IMR-90 (cell line): ENCODE data around the gene NT5C3B. TPM values are rescaled to one million over a fixed set of nuclear protein-coding genes. Genes with fewer than 3 reads are reported as not detected.

Source experiments
- ATAC-seq: fragments of 200-7000 bp; cut with Tn5 transposase; 2 replicates; pipeline ENCODE4 v1.9.1; 2020; ENCODE audit warnings: low read depth, mild to moderate bottlenecking, moderate library complexity
- BruUV-seq: library from RNA; stranded (reverse); fragments of 400-500 nt; replicated peaks from 2 replicates; lab custom pipeline; 2021; lab: Mats Ljungman, UMichigan
- CTCF ChIA-PET: fragments of 300-600 bp; formaldehyde crosslinking; extraction: SDS; loops from one replicate; lab custom pipeline; 2021; ENCODE audit warnings: antibody characterized with exemption; lab: Yijun Ruan, JAX
- POLR2A ChIA-PET: fragments of 300-600 bp; sonication (Branson Sonifier 250); formaldehyde crosslinking; loops from one replicate; lab custom pipeline; 2022; ENCODE audit warnings: antibody characterized with exemption; ENCODE audit not compliant: unreplicated experiment; lab: Charles Lee
- DNase-seq: peaks from one replicate; pipeline ENCODE4 v3.0.0; 2013
- H2AFZ ChIP-seq: replicated peaks from 2 replicates; pipeline ENCODE3; 2013; ENCODE audit warnings: low read length, mild to moderate bottlenecking; ENCODE audit not compliant: poor library complexity
- H2AK5ac ChIP-seq: 2 replicates; pipeline ENCODE4 v1.6.1; 2013; ENCODE audit warnings: low read depth, low read length, inconsistent platforms
- H2AK9ac ChIP-seq: replicated peaks from 2 replicates; pipeline ENCODE3; 2013; ENCODE audit warnings: mild to moderate bottlenecking, low read depth, low read length, moderate library complexity; ENCODE audit not compliant: poor library complexity
- H2BK120ac ChIP-seq: 2 replicates; pipeline ENCODE4 v1.6.1; 2013; ENCODE audit warnings: low read depth, low read length, inconsistent platforms
- H2BK15ac ChIP-seq: 3 replicates; pipeline ENCODE4 v1.6.1; 2013; ENCODE audit warnings: low read depth, low read length, inconsistent platforms
- H2BK20ac ChIP-seq: 2 replicates; pipeline ENCODE4 v1.6.1; 2013; ENCODE audit warnings: low read depth, mild to moderate bottlenecking, inconsistent platforms, low read length, moderate library complexity
- H2BK5ac ChIP-seq: 2 replicates; pipeline ENCODE4 v1.6.1; 2013; ENCODE audit warnings: mild to moderate bottlenecking, low read depth, low read length, inconsistent platforms; ENCODE audit not compliant: poor library complexity, severe bottlenecking
- H3K14ac ChIP-seq: replicated peaks from 2 replicates; pipeline ENCODE4 v1.6.1; 2013; ENCODE audit warnings: low read depth, low read length, inconsistent platforms
- H3K18ac ChIP-seq: 2 replicates; pipeline ENCODE4 v1.6.1; 2013; ENCODE audit warnings: low read depth, low read length, control low read depth
- H3K23ac ChIP-seq: 2 replicates; pipeline ENCODE4 v1.6.1; 2013; ENCODE audit warnings: low read depth, low read length, inconsistent platforms
- H3K27ac ChIP-seq: 2 replicates; pipeline ENCODE4 v1.5.1; 2013; ENCODE audit warnings: mild to moderate bottlenecking, control low read depth, low read length; ENCODE audit not compliant: insufficient read depth
- H3K27me3 ChIP-seq: 2 replicates; pipeline ENCODE4 v1.6.1; 2013; ENCODE audit warnings: low read length; ENCODE audit not compliant: control insufficient read depth, insufficient read depth
- H3K36me3 ChIP-seq: 2 replicates; pipeline ENCODE4 v1.6.1; 2013; ENCODE audit warnings: low read length, mixed read lengths; ENCODE audit not compliant: control insufficient read depth, insufficient read depth
- H3K4ac ChIP-seq: 2 replicates; pipeline ENCODE4 v1.6.1; 2013; ENCODE audit warnings: low read depth, low read length, inconsistent platforms
- H3K4me1 ChIP-seq: 2 replicates; pipeline ENCODE4 v1.6.1; 2013; ENCODE audit warnings: low read length, mixed read lengths; ENCODE audit not compliant: control insufficient read depth, insufficient read depth
- H3K4me2 ChIP-seq: 2 replicates; pipeline ENCODE4 v1.6.1; 2013; ENCODE audit warnings: low read depth, mild to moderate bottlenecking, control low read depth, low read length, moderate library complexity
- H3K4me3 ChIP-seq: 2 replicates; pipeline ENCODE4 v1.5.1; 2013; ENCODE audit warnings: low read depth, mild to moderate bottlenecking, control low read depth, low read length, moderate library complexity; ENCODE audit not compliant: insufficient read depth
- H3K56ac ChIP-seq: 2 replicates; pipeline ENCODE4 v1.6.1; 2013; ENCODE audit warnings: low read length, inconsistent platforms; ENCODE audit not compliant: insufficient read depth; ENCODE audit errors: extremely low read depth
- H3K79me1 ChIP-seq, 2 experiments: 2 replicates each; pipeline ENCODE4 v1.6.1; 2013; ENCODE audit warnings: low read length in 2 of 2, inconsistent platforms in 1 of 2, low read depth in 1 of 2
- H3K9ac ChIP-seq: 2 replicates; pipeline ENCODE4 v1.6.1; 2013; ENCODE audit warnings: low read depth, low read length, control low read depth
- H3K9me1 ChIP-seq: 2 replicates; pipeline ENCODE4 v1.6.1; 2013; ENCODE audit warnings: low read length, inconsistent platforms; ENCODE audit not compliant: insufficient read depth
- H3K9me3 ChIP-seq: 2 replicates; pipeline ENCODE4 v1.6.1; 2013; ENCODE audit warnings: low read length; ENCODE audit not compliant: control insufficient read depth, insufficient read depth
- H4K20me1 ChIP-seq: 2 replicates; pipeline ENCODE4 v1.6.1; 2013; ENCODE audit warnings: low read length, inconsistent platforms; ENCODE audit not compliant: insufficient read depth
- H4K5ac ChIP-seq: 2 replicates; pipeline ENCODE4 v1.6.1; 2013; ENCODE audit warnings: mild to moderate bottlenecking, low read depth, low read length, control low read depth
- H4K8ac ChIP-seq, 2 experiments: 2 replicates each; pipeline ENCODE4 v1.6.1; 2013; ENCODE audit warnings: low read depth in 2 of 2, low read length in 2 of 2, control low read depth in 1 of 2, inconsistent platforms in 1 of 2
- H4K91ac ChIP-seq: 2 replicates; pipeline ENCODE4 v1.6.1; 2013; ENCODE audit warnings: low read depth, low read length, inconsistent platforms; ENCODE audit not compliant: insufficient read depth
- CHD1 ChIP-seq: IDR thresholded peaks from 2 replicates; pipeline ENCODE4 v1.6.1; 2012; ENCODE audit warnings: low read depth, low read length, improper control_type of control experiment
- ELK1 ChIP-seq: fragments of 150-350 bp; IDR thresholded peaks from 2 replicates; pipeline ENCODE4 v1.6.1; 2016; ENCODE audit warnings: low read depth, mild to moderate bottlenecking, low read length, moderate library complexity, borderline replicate concordance
- MAZ ChIP-seq: IDR thresholded peaks from 2 replicates; pipeline ENCODE4 v1.6.1; 2012; ENCODE audit warnings: low read depth, mild to moderate bottlenecking, low read length, improper control_type of control experiment, moderate library complexity, borderline replicate concordance
- NFE2L2 ChIP-seq: fragments of 150-350 bp; IDR thresholded peaks from 2 replicates; pipeline ENCODE4 v1.6.1; 2016; ENCODE audit warnings: low read depth, mild to moderate bottlenecking, low read length
- RCOR1 ChIP-seq: IDR thresholded peaks from 2 replicates; pipeline ENCODE4 v1.6.1; 2012; ENCODE audit warnings: mild to moderate bottlenecking, low read length, improper control_type of control experiment; ENCODE audit not compliant: insufficient replicate concordance
- SMC3 ChIP-seq: fragments of 150-350 bp; IDR thresholded peaks from 2 replicates; pipeline ENCODE4 v1.6.1; 2016; ENCODE audit warnings: low read depth, mild to moderate bottlenecking, antibody characterized with exemption, low read length, moderate library complexity
- WGBS, 2 experiments: methylation state at CpG; one replicate each; pipeline versions ENCODE4 v1.1.5 to v1.1.7; 2013; ENCODE audit warnings: missing lambda C conversion rate in 2 of 2; ENCODE audit not compliant: insufficient read length in 1 of 2; ENCODE audit errors: extremely low coverage in 2 of 2; 5-methylcytosine and 5-hydroxymethylcytosine counted together
- dilution Hi-C: fragments of 300-500 bp; cut with HindIII; formaldehyde crosslinking; loops from one replicate; pipeline ENCODE4 v1.14.3; 2018; ENCODE audit warnings: low sequenced_read_pairs; ENCODE audit not compliant: unreplicated experiment
- in situ Hi-C: fragments of 300-500 bp; cut with MboI; formaldehyde crosslinking; loops from 3 replicates; pipeline ENCODE4 v1.14.3; 2019; ENCODE audit warnings: low sequenced_read_pairs, inconsistent platforms, mixed read lengths
- intact Hi-C: fragments of 100-400 bp; cut with micrococcal nuclease; formaldehyde crosslinking; loops from 2 replicates; pipeline ENCODE4 v1.10.0; 2022
- polyA plus RNA-seq, 3 experiments: library from polyadenylated mRNA; depleted of rRNA; stranded (reverse); fragments of >200 nt; gene quantifications; 2 replicates each; pipeline ENCODE4 v1.2.3, GENCODE V29; 2012; ENCODE audit warnings: low replicate concordance in 1 of 3
- total RNA-seq: library from RNA; depleted of rRNA; stranded (reverse); fragments of >200 nt; gene quantifications from 2 replicates; pipeline ENCODE4 v1.2.3, GENCODE V29; 2012
- TF ChIP-seq, protein P1 (sequence below): conservative IDR thresholded peaks from 2 replicates; pipeline ENCODE4 v1.5.1; 2012; ENCODE audit warnings: mild to moderate bottlenecking, low read depth, low read length, improper control_type of control experiment

Gene NT5C3B
- total and polyA plus RNA-seq, 2 of the 4 experiments (the other 2 are of a cell fraction) = 59.9 to 92.7 TPM

- Histone ChIP-seq H3K9ac (no peak overlapping the region), H3K14ac (no peak overlapping the region), H3K4ac (no peak overlapping the region), H2AK5ac (no peak overlapping the region), H4K20me1 (peaks cover 21% of the 10 kb centered on the region), H3K18ac (no peak overlapping the region), H3K23ac (no peak overlapping the region), H3K9me3 (no peaks in the 10 kb centered on the region), H4K5ac (no peak overlapping the region), H4K8ac (no peak overlapping the region), H2BK15ac (no peak overlapping the region), H2BK5ac (no peak overlapping the region), H2AFZ (no peak overlapping the region), H2BK20ac (no peak overlapping the region), H3K79me1 (peaks cover 15 to 49% of the 10 kb centered on the region in 2 experiments; a peak in 3 of 4 replicates), H3K56ac (no peak overlapping the region), H3K27ac (no peak overlapping the region), H3K27me3 (no peaks in the 10 kb centered on the region), H2BK120ac (no peak overlapping the region), H3K9me1 (peaks cover 19% of the 10 kb centered on the region), H3K4me2 (no peak overlapping the region), H3K4me3 (no peak overlapping the region), H3K36me3 (peaks cover 28% of the 10 kb centered on the region), H4K91ac (no peak overlapping the region), H3K4me1 (peaks cover 13% of the 10 kb centered on the region), H2AK9ac (peak overlapping the region; percentile 5)
- WGBS, 2 experiments = 94% methylated on average over 2 of the region's 8 CpGs; no CpG with 5 or more reads in 1 of the 2 experiments
- BruUV-seq = no TSS peak
- intact Hi-C loops = no loop called here
- ATAC-seq (no peak), DNase-seq (no peak)
- POLR2A ChIA-PET = no interaction called here
- in situ Hi-C loops = no loop called here
- dilution Hi-C loops = no loop called here
- TF ChIP-seq MAZ (no peak), ELK1 (no peak), NFE2L2 (no peak), RCOR1 (no peak), CHD1 (no peak), SMC3 (no peak)
- TF ChIP-seq, protein P1, sequence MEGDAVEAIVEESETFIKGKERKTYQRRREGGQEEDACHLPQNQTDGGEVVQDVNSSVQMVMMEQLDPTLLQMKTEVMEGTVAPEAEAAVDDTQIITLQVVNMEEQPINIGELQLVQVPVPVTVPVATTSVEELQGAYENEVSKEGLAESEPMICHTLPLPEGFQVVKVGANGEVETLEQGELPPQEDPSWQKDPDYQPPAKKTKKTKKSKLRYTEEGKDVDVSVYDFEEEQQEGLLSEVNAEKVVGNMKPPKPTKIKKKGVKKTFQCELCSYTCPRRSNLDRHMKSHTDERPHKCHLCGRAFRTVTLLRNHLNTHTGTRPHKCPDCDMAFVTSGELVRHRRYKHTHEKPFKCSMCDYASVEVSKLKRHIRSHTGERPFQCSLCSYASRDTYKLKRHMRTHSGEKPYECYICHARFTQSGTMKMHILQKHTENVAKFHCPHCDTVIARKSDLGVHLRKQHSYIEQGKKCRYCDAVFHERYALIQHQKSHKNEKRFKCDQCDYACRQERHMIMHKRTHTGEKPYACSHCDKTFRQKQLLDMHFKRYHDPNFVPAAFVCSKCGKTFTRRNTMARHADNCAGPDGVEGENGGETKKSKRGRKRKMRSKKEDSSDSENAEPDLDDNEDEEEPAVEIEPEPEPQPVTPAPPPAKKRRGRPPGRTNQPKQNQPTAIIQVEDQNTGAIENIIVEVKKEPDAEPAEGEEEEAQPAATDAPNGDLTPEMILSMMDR = no peak
- CTCF ChIA-PET = interaction anchor here (0.6 kb wide), 1 partner anchor 51 kb away, joined by 3 read pairs; no protein-coding TSS in a partner anchor
Observed at GRCh38 chr17:41806685-41807445, 29.2 kb downstream of the NT5C3B start.
